Aorta (tissue), 5 donors: ENCODE data around the gene COCH. TPM values are rescaled to one million over a fixed set of nuclear protein-coding genes. Genes with fewer than 3 reads are reported as not detected.
"Not testable (repeated sequence)": the region's sequence is repeated elsewhere in the genome, so short reads cannot be mapped to it uniquely, and the experiment has no call there.

ENCODE experiments used
- ATAC-seq: fragments of 200-7000 bp; cut with Tn5 transposase; one replicate; pipeline ENCODE4 v1.9.1; 2022; ENCODE audit warnings: moderate library complexity; ENCODE audit not compliant: low FRiP score
- DNase-seq, 2 donors: peaks; one replicate each; pipeline ENCODE4 v3.0.0-alpha.2; 2020
- H3K27ac ChIP-seq, 2 donors: one replicate each; pipeline ENCODE4 v1.5.1; 2013; ENCODE audit warnings: low read length in 2 of 2, mild to moderate bottlenecking in 2 of 2, moderate library complexity in 2 of 2, control low read depth in 1 of 2, inconsistent platforms in 1 of 2, low read depth in 1 of 2
- H3K27me3 ChIP-seq, 2 donors: one replicate each; pipeline ENCODE4 v1.6.1; 2013; ENCODE audit warnings: control low read depth in 1 of 2, low read length in 1 of 2, mild to moderate bottlenecking in 1 of 2, moderate library complexity in 1 of 2; ENCODE audit not compliant: insufficient read depth in 2 of 2, control insufficient read depth in 1 of 2
- H3K36me3 ChIP-seq, 2 donors: one replicate each; pipeline ENCODE4 v1.6.1; 2013; ENCODE audit warnings: control low read depth in 1 of 2, low read length in 1 of 2, mild to moderate bottlenecking in 1 of 2; ENCODE audit not compliant: insufficient read depth in 2 of 2, control insufficient read depth in 1 of 2
- H3K4me1 ChIP-seq, 2 donors: one replicate each; pipeline ENCODE4 v1.6.1; 2013; ENCODE audit warnings: low read length in 2 of 2, control low read depth in 1 of 2, mild to moderate bottlenecking in 1 of 2, moderate library complexity in 1 of 2; ENCODE audit not compliant: insufficient read depth in 2 of 2, control insufficient read depth in 1 of 2
- H3K4me3 ChIP-seq, 2 donors: one replicate each; pipeline ENCODE4 v1.5.1; 2013; ENCODE audit warnings: low read length in 2 of 2, control low read depth in 1 of 2, mild to moderate bottlenecking in 1 of 2
- H3K9me3 ChIP-seq: one replicate; pipeline ENCODE4 v1.6.1; 2013; ENCODE audit warnings: mild to moderate bottlenecking, low read length; ENCODE audit not compliant: control insufficient read depth
- WGBS, 2 donors: extraction: QIAGEN DNeasy Blood & Tissue Kit; methylation state at CpG; one replicate each; pipeline ENCODE4 v1.1.7; 2013; 5-methylcytosine and 5-hydroxymethylcytosine counted together
- intact Hi-C, 2 donors: fragments of 100-400 bp; cut with DNase I; formaldehyde crosslinking; loops; one replicate each; pipeline versions ENCODE4 v1.14.2 to v1.15.0; 2022
- polyA plus RNA-seq, 2 donors: library from polyadenylated mRNA; stranded (reverse); fragments of 200-250 nt; gene quantifications; one replicate each; pipeline ENCODE4 v1.2.3, GENCODE V29; 2013
- total RNA-seq, 2 donors: library from RNA; stranded (reverse); fragmentation: NEBNext Ultra II Directional; extraction: Animal tissue kit (Norgen Biotek cat#: 25700); gene quantifications; one replicate each; pipeline ENCODE4 v1.2.1, GENCODE V29; 2021
- donor health status: healthy with polysubstance abuse.
- donor health status: Bipolar disorder and iron deficiency.
- donor health status: DM: no; HTN: no; CAD: no.
- donor health status: DM: no; HTN: no; CAD: no.
- donor health status: DM: yes; HTN: yes; CAD: no.

The COCH gene
- total and polyA plus RNA-seq, 4 donors = 0.90 to 2.9 (median 1.6) TPM

DNA sequence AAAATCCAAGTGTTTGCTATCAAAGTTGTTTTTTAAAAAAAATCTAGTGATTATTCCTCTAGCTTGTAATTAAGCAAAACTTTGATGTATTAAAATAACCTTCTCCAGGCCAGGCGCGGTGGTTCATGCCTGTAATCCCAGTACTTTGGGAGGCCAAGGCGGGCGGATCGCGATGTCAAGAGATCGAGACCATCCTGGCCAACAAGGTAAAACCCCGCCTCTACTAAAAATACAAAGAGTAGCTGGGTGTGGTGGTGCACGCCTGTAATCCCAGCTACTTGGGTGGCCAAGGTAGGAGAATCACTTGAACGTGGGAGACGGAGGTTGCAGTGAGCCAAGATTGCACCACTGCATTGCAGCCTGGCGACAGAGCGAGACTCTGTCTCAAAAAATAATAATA, 59.6 kb downstream of the COCH start:
- H3K4me3 ChIP-seq, ATAC-seq, H3K36me3 ChIP-seq, H3K27me3 ChIP-seq, H3K9me3 ChIP-seq, intact Hi-C loops, H3K4me1 ChIP-seq, DNase-seq, H3K27ac ChIP-seq: not testable (repeated sequence)
- 98% methylated on average over 13 of the region's 13 CpGs for WGBS, 2 donors

GRCh38 chr14:30935445-30935844, 61.1 kb downstream of the COCH start:
- 83 to 85% methylated on average over 2 of the region's 2 CpGs for WGBS, 2 donors
- Histone ChIP-seq H3K36me3 (no peaks in the 10 kb centered on the region), H3K9me3 (no peaks in the 10 kb centered on the region), H3K4me3 (no peak overlapping the region), H3K27ac (no peak overlapping the region), H3K27me3 (no peaks in the 10 kb centered on the region), H3K4me1 (peaks cover 0 to 1% of the 10 kb centered on the region in 2 donors)
- intact Hi-C loops = no loop called here
- ATAC-seq (no peak), DNase-seq (no peak)

- DNase-seq (no peak), ATAC-seq (no peak)
- Histone ChIP-seq H3K36me3 (no peaks in the 10 kb centered on the region), H3K4me1 (no peaks in the 10 kb centered on the region), H3K9me3 (no peaks in the 10 kb centered on the region), H3K4me3 (no peak overlapping the region), H3K27ac (no peak overlapping the region), H3K27me3 (no peaks in the 10 kb centered on the region)
- intact Hi-C loops = no loop called here
- WGBS, 2 donors = 89 to 94% methylated on average over 2 of the region's 2 CpGs
These were observed 64.3 kb downstream of the COCH start for GRCh38 chr14:30938617-30939016.

Other genes starting within 250 kb of the COCH start
- gene AP4S1, start 151.1 kb downstream of the COCH start, total RNA-seq = 10 to 100 TPM in 1 of 2 donors, 1 to 10 TPM in 1; 9.7 to 10.1 TPM
- gene AP4S1, start 151.1 kb downstream of the COCH start, polyA plus RNA-seq = 10 to 100 TPM in 1 of 2 donors, 1 to 10 TPM in 1; 7.1 to 20.2 TPM
- 10 to 100 TPM; 52.2 to 64.5 TPM for gene STRN3, start 151.8 kb downstream of the COCH start, total RNA-seq
- gene STRN3, start 151.8 kb downstream of the COCH start, polyA plus RNA-seq = 10 to 100 TPM; 11.4 to 13.0 TPM